Fibroblast of lung (primary cell): ENCODE results near the gene SCTR. TPM values are rescaled to one million over a fixed set of nuclear protein-coding genes. Genes with fewer than 3 reads are reported as not detected.

Experiments
- DNase-seq, 2 donors: peaks; one replicate each; pipeline versions ENCODE4 v3.0.0 to v3.0.0-alpha.2; 2010; ENCODE audit warnings: low read depth in 2 of 2
- H2AFZ ChIP-seq: 2 replicates; pipeline ENCODE4 v1.5.1; 2012; ENCODE audit warnings: low read length, control low read depth, inconsistent platforms
- H3K27ac ChIP-seq: 2 replicates; pipeline ENCODE4 v1.5.1; 2011; ENCODE audit warnings: low read length, control low read depth; ENCODE audit not compliant: insufficient read depth
- H3K27me3 ChIP-seq: 2 replicates; pipeline ENCODE4 v1.5.1; 2011; ENCODE audit warnings: mild to moderate bottlenecking, low read length; ENCODE audit not compliant: control insufficient read depth, insufficient read depth
- H3K36me3 ChIP-seq: 2 replicates; pipeline ENCODE4 v1.5.1; 2011; ENCODE audit warnings: low read length; ENCODE audit not compliant: control insufficient read depth, insufficient read depth
- H3K4me1 ChIP-seq: 2 replicates; pipeline ENCODE4 v1.5.1; 2011; ENCODE audit warnings: low read length; ENCODE audit not compliant: control insufficient read depth, insufficient read depth; ENCODE audit errors: extremely low read depth
- H3K4me2 ChIP-seq: 2 replicates; pipeline ENCODE4 v1.5.1; 2011; ENCODE audit warnings: low read length, control low read depth; ENCODE audit not compliant: insufficient read depth; ENCODE audit errors: extremely low read depth
- H3K4me3 ChIP-seq, 4 experiments: fragments of 200-600 bp in 1 of 4; sonication (generic) in 1 of 4; replicated peaks in 1 of 4; 2 replicates each; pipeline ENCODE4 v1.5.1; 2011 to 2016; ENCODE audit warnings: low read length in 4 of 4, low read depth in 3 of 4, mild to moderate bottlenecking in 3 of 4, control low read depth in 2 of 4, inconsistent platforms in 1 of 4, mixed read lengths in 1 of 4; ENCODE audit not compliant: insufficient read depth in 1 of 4; ENCODE audit errors: control extremely low read depth in 1 of 4
- H3K79me2 ChIP-seq: 2 replicates; pipeline ENCODE4 v1.5.1; 2012; ENCODE audit warnings: mild to moderate bottlenecking, low read length, inconsistent platforms; ENCODE audit not compliant: control insufficient read depth, insufficient read depth
- H3K9ac ChIP-seq: 2 replicates; pipeline ENCODE4 v1.5.1; 2011; ENCODE audit warnings: mild to moderate bottlenecking, low read length, control low read depth; ENCODE audit not compliant: insufficient read depth
- H3K9me3 ChIP-seq: 2 replicates; pipeline ENCODE4 v1.5.1; 2012; ENCODE audit warnings: low read depth, low read length; ENCODE audit not compliant: control insufficient read depth, insufficient read depth
- H4K20me1 ChIP-seq: 2 replicates; pipeline ENCODE4 v1.5.1; 2011; ENCODE audit warnings: low read length; ENCODE audit not compliant: control insufficient read depth, insufficient read depth; ENCODE audit errors: extremely low read depth
- CTCF ChIP-seq, 2 donors: IDR thresholded peaks in 1 of 2; conservative IDR thresholded peaks in 1 of 2; 1 replicate in 1 of 2; 2 replicates in 1 of 2; pipeline ENCODE4 v1.5.1; 2011 to 2012; ENCODE audit warnings: low read length in 2 of 2, control low read depth in 1 of 2, inconsistent platforms in 1 of 2, low read depth in 1 of 2, mild to moderate bottlenecking in 1 of 2
- EZH2 ChIP-seq: IDR thresholded peaks from 2 replicates; pipeline ENCODE4 v1.5.1; 2012; ENCODE audit warnings: low read length, control low read depth, mild to moderate bottlenecking; ENCODE audit errors: missing control alignments
- polyA plus RNA-seq, 2 donors: library from polyadenylated mRNA; depleted of rRNA in 1 of 2; stranded (reverse) in 1 of 2; unstranded in 1 of 2; fragments of >200 nt; gene quantifications; 2 replicates each; pipeline ENCODE4 v1.2.1, GENCODE V29; 2011 to 2012; ENCODE audit warnings: missing spikeins in 1 of 2
- total RNA-seq: library from RNA; depleted of rRNA; stranded (reverse); fragments of >200 nt; gene quantifications from 2 replicates; pipeline ENCODE4 v1.2.1, GENCODE V29; 2014

Gene SCTR
- total and polyA plus RNA-seq, 2 donors (not counting 1 experiment from before 2014, with no cell fraction given): not detected

GRCh38 chr2:119517433-119517832, 6.8 kb downstream of the SCTR start:
- no peaks in the 10 kb centered on the region for H4K20me1 ChIP-seq

GRCh38 chr2:119516121-119516520, 8.2 kb downstream of the SCTR start:
- no peaks in the 10 kb centered on the region for H3K79me2 ChIP-seq
- no peak overlapping the region for H3K4me2 ChIP-seq
- H3K4me3 ChIP-seq: no peak overlapping the region
- H3K4me1 ChIP-seq: no peaks in the 10 kb centered on the region
- no peak overlapping the region for H2AFZ ChIP-seq
- DNase-seq: no peak
- H4K20me1 ChIP-seq: no peaks in the 10 kb centered on the region
- no peaks in the 10 kb centered on the region for H3K36me3 ChIP-seq
- TF ChIP-seq CTCF (conservative IDR thresholded peaks at IDR 0.05 in 1 of 2, IDR thresholded peaks at IDR 0.05 in 1 of 2; ENCODE audit: low read depth in 1 of 2, low read length in 2 of 2): no peak
- TF ChIP-seq EZH2: no peak
- H3K9ac ChIP-seq: no peak overlapping the region
- H3K27me3 ChIP-seq: no peaks in the 10 kb centered on the region
- H3K27ac ChIP-seq: no peak overlapping the region
- no peaks in the 10 kb centered on the region for H3K9me3 ChIP-seq

More at GRCh38 chr2:119517433-119517832, 6.8 kb downstream of the SCTR start:
- Histone ChIP-seq H3K36me3 (no peaks in the 10 kb centered on the region), H3K4me1 (no peaks in the 10 kb centered on the region), H3K9ac (no peak overlapping the region), H3K27ac (no peak overlapping the region), H2AFZ (no peak overlapping the region), H3K9me3 (no peaks in the 10 kb centered on the region), H3K4me3 (no peak overlapping the region), H3K79me2 (no peaks in the 10 kb centered on the region), H3K4me2 (no peak overlapping the region), H3K27me3 (no peaks in the 10 kb centered on the region)
- TF ChIP-seq CTCF (conservative IDR thresholded peaks at IDR 0.05 in 1 of 2, IDR thresholded peaks at IDR 0.05 in 1 of 2; ENCODE audit: low read depth in 1 of 2, low read length in 2 of 2): peak; percentile 63 to 72
- no peak for TF ChIP-seq EZH2
- DNase-seq: peak; percentile 29 to 36

- no peak overlapping the region for H3K4me2 ChIP-seq
- H3K27me3 ChIP-seq: no peaks in the 10 kb centered on the region
- no peaks in the 10 kb centered on the region for H3K4me1 ChIP-seq
- no peaks in the 10 kb centered on the region for H3K79me2 ChIP-seq
- H3K4me3 ChIP-seq: no peak overlapping the region
- no peaks in the 10 kb centered on the region for H4K20me1 ChIP-seq
- DNase-seq: no peak
- no peaks in the 10 kb centered on the region for H3K9me3 ChIP-seq
- no peak for TF ChIP-seq CTCF (conservative IDR thresholded peaks at IDR 0.05 in 1 of 2, IDR thresholded peaks at IDR 0.05 in 1 of 2; ENCODE audit: low read depth in 1 of 2, low read length in 2 of 2)
- H3K9ac ChIP-seq: no peak overlapping the region
- H3K27ac ChIP-seq: no peak overlapping the region
- H3K36me3 ChIP-seq: no peaks in the 10 kb centered on the region
- H2AFZ ChIP-seq: no peak overlapping the region
These were observed 10.5 kb downstream of the SCTR start for GRCh38 chr2:119513832-119514231.
